PC-9 (cell line): ENCODE results near the gene LUZP1. TPM values are rescaled to one million over a fixed set of nuclear protein-coding genes. Genes with fewer than 3 reads are reported as not detected.

ENCODE experiments used
- BruUV-seq: library from RNA; stranded (reverse); fragments of 400-500 nt; replicated peaks from 2 replicates; lab custom pipeline; 2021; lab: Mats Ljungman, UMichigan
- CTCF ChIA-PET: fragments of 300-600 bp; sonication (Branson Sonifier 250); formaldehyde crosslinking; loops from one replicate; lab custom pipeline; 2022; ENCODE audit warnings: antibody characterized with exemption; lab: Charles Lee
- POLR2A ChIA-PET: fragments of 300-600 bp; sonication (Branson Sonifier 250); formaldehyde crosslinking; loops from one replicate; lab custom pipeline; 2022; ENCODE audit warnings: antibody characterized with exemption; ENCODE audit not compliant: unreplicated experiment; lab: Charles Lee
- DNase-seq, 2 experiments: peaks; one replicate each; pipeline versions ENCODE4 v3.0.0 to v3.0.0-alpha.2; 2015 to 2022; ENCODE audit warnings: mixed read lengths in 1 of 2
- H2AFZ ChIP-seq: fragments of 200-600 bp; sonication (generic); 2 replicates; pipeline ENCODE4 v1.8.1; 2017; ENCODE audit warnings: antibody characterized with exemption
- H3F3A ChIP-seq: fragments of 200-600 bp; sonication (generic); 2 replicates; pipeline ENCODE4 v1.8.1; 2017; ENCODE audit warnings: antibody characterized with exemption, mild to moderate bottlenecking, low read depth; ENCODE audit not compliant: insufficient read depth
- H3K27ac ChIP-seq: fragments of 200-600 bp; sonication (generic); 2 replicates; pipeline ENCODE4 v1.6.1; 2016; ENCODE audit warnings: mixed run types
- H3K27me3 ChIP-seq: fragments of 200-600 bp; sonication (generic); 2 replicates; pipeline ENCODE4 v1.6.1; 2016; ENCODE audit warnings: low read depth, mixed run types; ENCODE audit not compliant: insufficient read depth
- H3K36me3 ChIP-seq: fragments of 200-600 bp; sonication (generic); 2 replicates; pipeline ENCODE4 v1.6.1; 2016; ENCODE audit warnings: low read depth, mixed run types
- H3K4me1 ChIP-seq: fragments of 200-600 bp; sonication (generic); replicated peaks from 2 replicates; pipeline ENCODE4 v1.6.1; 2016; ENCODE audit warnings: mixed run types; ENCODE audit not compliant: insufficient read depth
- H3K4me2 ChIP-seq: fragments of 200-600 bp; sonication (generic); 2 replicates; pipeline ENCODE4 v1.6.1; 2017; ENCODE audit warnings: mixed run types
- H3K4me3 ChIP-seq: fragments of 200-600 bp; sonication (generic); 2 replicates; pipeline ENCODE4 v1.6.1; 2016; ENCODE audit warnings: mixed run types
- H3K79me2 ChIP-seq: fragments of 200-600 bp; sonication (generic); 2 replicates; pipeline ENCODE4 v1.6.1; 2017; ENCODE audit warnings: low read depth, mixed run types
- H3K9me2 ChIP-seq: fragments of 200-600 bp; sonication (generic); 2 replicates; pipeline ENCODE4 v1.8.1; 2017; ENCODE audit warnings: mild to moderate bottlenecking; ENCODE audit not compliant: insufficient read depth
- H3K9me3 ChIP-seq: fragments of 200-600 bp; sonication (generic); 2 replicates; pipeline ENCODE4 v1.8.1; 2016; ENCODE audit warnings: low read depth; ENCODE audit not compliant: insufficient read depth
- H4K20me1 ChIP-seq: fragments of 200-600 bp; sonication (generic); 2 replicates; pipeline ENCODE4 v1.8.1; 2017; ENCODE audit not compliant: insufficient read depth
- EZH2 ChIP-seq: fragments of 200-600 bp; sonication (generic); IDR thresholded peaks from 2 replicates; pipeline ENCODE4 v1.8.0; 2017; ENCODE audit warnings: antibody characterized with exemption, low read depth
- intact Hi-C: fragments of 100-400 bp; cut with micrococcal nuclease; formaldehyde crosslinking; loops from one replicate; pipeline ENCODE4 v1.10.0; 2022; ENCODE audit not compliant: unreplicated experiment
- total RNA-seq: library from RNA; stranded (reverse); gene quantifications from 2 replicates; pipeline ENCODE4 v1.2.3, GENCODE V29; 2021
- TF ChIP-seq, protein P1 (sequence below): fragments of 200-600 bp; sonication (generic); conservative IDR thresholded peaks from 2 replicates; pipeline ENCODE4 v1.6.1; 2017; ENCODE audit warnings: mixed run types, antibody characterized with exemption, mild to moderate bottlenecking, moderate library complexity

The LUZP1 gene
- total RNA-seq, 1 experiment from 2014 or later, result 35.0 TPM

DNA sequence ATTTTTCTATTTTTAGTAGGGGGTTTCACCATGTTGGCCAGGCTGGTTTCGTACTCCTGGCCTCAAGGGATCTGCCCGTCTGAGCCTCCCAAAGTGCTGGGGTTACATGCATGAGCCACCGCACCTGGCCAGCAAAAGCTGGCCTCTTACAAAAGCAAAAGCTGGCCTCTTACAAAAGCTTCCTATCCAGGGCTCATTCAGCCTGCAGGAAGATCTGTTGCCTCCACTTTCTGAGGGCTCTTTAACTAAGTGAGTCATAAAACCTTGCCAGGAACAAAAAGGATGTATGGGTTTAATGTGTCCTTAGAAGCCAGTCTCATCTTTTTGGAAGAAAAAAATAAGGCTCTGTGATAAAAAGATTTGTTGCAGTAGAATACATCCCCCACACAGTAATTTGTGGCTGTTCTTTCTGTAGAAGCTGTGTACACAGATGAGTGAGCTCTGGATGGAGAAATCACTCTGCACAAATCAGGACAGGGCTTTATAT is 33.6 kb upstream of the LUZP1 start:
- Histone ChIP-seq H3K79me2 (no peaks in the 10 kb centered on the region), H2AFZ (no peak overlapping the region), H3K9me3 (no peaks in the 10 kb centered on the region), H3K27me3 (no peaks in the 10 kb centered on the region), H3F3A (peaks cover 33% of the 10 kb centered on the region), H3K27ac (peak overlapping the region; percentile 63), H4K20me1 (no peaks in the 10 kb centered on the region), H3K4me1 (peaks cover 27% of the 10 kb centered on the region), H3K4me2 (peak overlapping the region; percentile 18; the same call in 1 of the 2 replicates), H3K4me3 (no peak overlapping the region), H3K36me3 (no peaks in the 10 kb centered on the region), H3K9me2 (no peaks in the 10 kb centered on the region)
- DNase-seq, result no peak
- intact Hi-C loops, result no loop called here
- BruUV-seq, result no TSS peak
- ChIA-PET POLR2A (no interaction called here), CTCF (no interaction called here)
- TF ChIP-seq EZH2, result no peak
- TF ChIP-seq, protein P1, sequence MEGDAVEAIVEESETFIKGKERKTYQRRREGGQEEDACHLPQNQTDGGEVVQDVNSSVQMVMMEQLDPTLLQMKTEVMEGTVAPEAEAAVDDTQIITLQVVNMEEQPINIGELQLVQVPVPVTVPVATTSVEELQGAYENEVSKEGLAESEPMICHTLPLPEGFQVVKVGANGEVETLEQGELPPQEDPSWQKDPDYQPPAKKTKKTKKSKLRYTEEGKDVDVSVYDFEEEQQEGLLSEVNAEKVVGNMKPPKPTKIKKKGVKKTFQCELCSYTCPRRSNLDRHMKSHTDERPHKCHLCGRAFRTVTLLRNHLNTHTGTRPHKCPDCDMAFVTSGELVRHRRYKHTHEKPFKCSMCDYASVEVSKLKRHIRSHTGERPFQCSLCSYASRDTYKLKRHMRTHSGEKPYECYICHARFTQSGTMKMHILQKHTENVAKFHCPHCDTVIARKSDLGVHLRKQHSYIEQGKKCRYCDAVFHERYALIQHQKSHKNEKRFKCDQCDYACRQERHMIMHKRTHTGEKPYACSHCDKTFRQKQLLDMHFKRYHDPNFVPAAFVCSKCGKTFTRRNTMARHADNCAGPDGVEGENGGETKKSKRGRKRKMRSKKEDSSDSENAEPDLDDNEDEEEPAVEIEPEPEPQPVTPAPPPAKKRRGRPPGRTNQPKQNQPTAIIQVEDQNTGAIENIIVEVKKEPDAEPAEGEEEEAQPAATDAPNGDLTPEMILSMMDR, result no peak

DNA sequence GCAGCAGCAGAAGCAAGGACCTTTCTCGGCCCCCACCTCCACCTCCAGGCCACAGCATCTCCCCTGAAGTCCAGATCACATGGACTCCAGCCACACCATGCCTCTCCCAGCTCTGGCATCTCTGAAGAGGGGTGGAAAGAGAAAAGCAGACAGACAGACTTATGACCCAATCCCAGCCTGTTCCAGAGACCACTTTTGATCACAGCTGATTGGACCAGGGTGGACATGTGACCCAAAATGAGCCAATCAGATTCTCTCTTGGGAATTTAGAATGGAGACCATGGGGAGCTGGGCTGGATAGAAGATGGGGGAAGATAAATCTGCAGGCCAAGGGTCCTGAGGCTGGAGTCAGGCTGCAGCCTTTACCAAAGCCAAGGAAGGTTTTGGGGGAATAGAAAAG is 32.2 kb upstream of the LUZP1 start:
- H3K27ac ChIP-seq, result peak overlapping the region; percentile 23; the same call in 1 of the 2 replicates
- TF ChIP-seq, protein P1, result no peak
- no peak for TF ChIP-seq EZH2
- intact Hi-C loops, result no loop called here
- POLR2A ChIA-PET, result no interaction called here
- H3K36me3 ChIP-seq, result no peaks in the 10 kb centered on the region
- CTCF ChIA-PET, result no interaction called here
- DNase-seq, result no peak
- H3K4me1 ChIP-seq, result peaks cover 39% of the 10 kb centered on the region
- peaks cover 45% of the 10 kb centered on the region for H3F3A ChIP-seq
- H3K4me2 ChIP-seq, result no peak overlapping the region
- no peak overlapping the region for H2AFZ ChIP-seq
- H3K9me2 ChIP-seq, result no peaks in the 10 kb centered on the region
- H3K9me3 ChIP-seq, result no peaks in the 10 kb centered on the region
- H3K27me3 ChIP-seq, result no peaks in the 10 kb centered on the region
- H4K20me1 ChIP-seq, result no peaks in the 10 kb centered on the region
- no TSS peak for BruUV-seq
- H3K4me3 ChIP-seq, result no peak overlapping the region
- H3K79me2 ChIP-seq, result no peaks in the 10 kb centered on the region

DNA sequence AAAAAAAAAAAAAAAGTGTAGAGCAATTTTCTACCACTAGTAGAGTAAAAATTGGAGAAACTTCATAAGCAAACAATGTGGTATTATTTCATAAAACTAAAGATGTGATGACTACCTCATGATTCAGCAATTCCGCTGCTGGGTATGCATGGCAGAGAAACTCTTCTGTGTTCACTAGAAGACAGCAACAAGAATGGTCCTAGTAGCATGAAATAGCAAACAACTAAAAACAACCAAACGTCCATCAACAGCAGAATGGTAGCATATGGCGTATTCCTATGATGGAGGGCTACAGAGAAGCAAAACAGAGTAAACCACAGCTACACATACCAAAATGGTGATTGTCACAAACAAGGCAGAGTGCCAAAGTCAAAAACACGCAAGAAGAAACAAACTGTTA is 29.7 kb upstream of the LUZP1 start:
- peak; percentile 42 to 85 for DNase-seq
- intact Hi-C loops, result no loop called here
- H3K79me2 ChIP-seq, result no peaks in the 10 kb centered on the region
- no peak overlapping the region for H3K4me3 ChIP-seq
- peaks cover 60% of the 10 kb centered on the region for H3F3A ChIP-seq
- H3K4me2 ChIP-seq, result peak overlapping the region; percentile 69
- peak overlapping the region; percentile 100 for H3K27ac ChIP-seq
- ChIA-PET POLR2A (interaction anchor here (0.7 kb wide), 1 partner anchor 733 kb away, joined by 10 read pairs; no protein-coding TSS in a partner anchor), CTCF (interaction anchor here (0.6 to 0.7 kb wide), 2 partner anchors 16 to 23 kb away, joined by 8 to 15 read pairs; no protein-coding TSS in a partner anchor)
- no peaks in the 10 kb centered on the region for H3K36me3 ChIP-seq
- no peak overlapping the region for H2AFZ ChIP-seq
- no peaks in the 10 kb centered on the region for H3K9me2 ChIP-seq
- BruUV-seq, result no TSS peak
- TF ChIP-seq EZH2, result no peak
- TF ChIP-seq, protein P1, result no peak; the same call in 1 of the 2 replicates
- H3K4me1 ChIP-seq, result peaks cover 56% of the 10 kb centered on the region
- no peaks in the 10 kb centered on the region for H3K27me3 ChIP-seq
- no peaks in the 10 kb centered on the region for H4K20me1 ChIP-seq
- no peaks in the 10 kb centered on the region for H3K9me3 ChIP-seq
